Liver (tissue), 9 donors: ENCODE data around the gene C1S. TPM values are rescaled to one million over a fixed set of nuclear protein-coding genes. Genes with fewer than 3 reads are reported as not detected.
A peak's percentile ranks its signal among the peaks of the same experiment; 100 is the strongest.

Source experiments
- DNase-seq: peaks from one replicate; pipeline ENCODE4 v3.0.0-alpha.2; 2017; ENCODE audit warnings: low spot score
- H3K27ac ChIP-seq, 2 donors: one replicate each; pipeline ENCODE4 v1.7.0; 2013; ENCODE audit warnings: inconsistent platforms in 2 of 2, low read length in 2 of 2, control low read depth in 1 of 2, low read depth in 1 of 2, mild to moderate bottlenecking in 1 of 2
- H3K27me3 ChIP-seq, 4 donors: one replicate each; pipeline versions ENCODE4 v1.6.1 to v1.7.0; 2013; ENCODE audit warnings: low read length in 3 of 4, inconsistent platforms in 1 of 4, mild to moderate bottlenecking in 1 of 4, moderate library complexity in 1 of 4; ENCODE audit not compliant: control insufficient read depth in 4 of 4, insufficient read depth in 4 of 4
- H3K36me3 ChIP-seq, 4 donors: one replicate each; pipeline versions ENCODE4 v1.6.1 to v1.7.0; 2013; ENCODE audit warnings: low read length in 3 of 4, mild to moderate bottlenecking in 3 of 4, low read depth in 1 of 4, moderate library complexity in 1 of 4; ENCODE audit not compliant: control insufficient read depth in 4 of 4, insufficient read depth in 3 of 4
- H3K4me1 ChIP-seq, 4 donors: one replicate each; pipeline versions ENCODE4 v1.6.1 to v1.7.0; 2013; ENCODE audit warnings: low read length in 3 of 4, mild to moderate bottlenecking in 3 of 4, moderate library complexity in 1 of 4; ENCODE audit not compliant: control insufficient read depth in 4 of 4, insufficient read depth in 4 of 4
- H3K4me3 ChIP-seq, 3 donors: one replicate each; pipeline versions ENCODE4 v1.6.1 to v1.7.0; 2013; ENCODE audit warnings: low read length in 3 of 3, control low read depth in 1 of 3, low read depth in 1 of 3, mild to moderate bottlenecking in 1 of 3
- H3K9ac ChIP-seq, 2 donors: one replicate each; pipeline ENCODE4 v1.7.0; 2013; ENCODE audit warnings: low read length in 2 of 2, mild to moderate bottlenecking in 2 of 2, moderate library complexity in 2 of 2, control low read depth in 1 of 2, low read depth in 1 of 2
- H3K9me3 ChIP-seq, 4 donors: one replicate each; pipeline versions ENCODE4 v1.6.1 to v1.7.0; 2013; ENCODE audit warnings: low read length in 3 of 4; ENCODE audit not compliant: control insufficient read depth in 4 of 4
- ATF3 ChIP-seq: IDR thresholded peaks from 2 replicates; pipeline ENCODE4 v1.6.1; 2016; ENCODE audit warnings: antibody characterized with exemption
- CTCF ChIP-seq: fragments of 150-350 bp; IDR thresholded peaks from 2 replicates; pipeline ENCODE4 v1.5.1; 2017; ENCODE audit warnings: improper control_type of control experiment, low read depth, low read length; ENCODE audit not compliant: missing input control
- EGR1 ChIP-seq, 2 donors: IDR thresholded peaks; 2 replicates each; pipeline ENCODE4 v1.6.1; 2016 to 2018; ENCODE audit warnings: antibody characterized with exemption in 2 of 2, low read depth in 2 of 2
- FOXA1 ChIP-seq: IDR thresholded peaks from 2 replicates; pipeline ENCODE4 v1.6.1; 2016; ENCODE audit warnings: antibody characterized with exemption
- FOXA2 ChIP-seq: IDR thresholded peaks from 2 replicates; pipeline ENCODE4 v1.6.1; 2016; ENCODE audit warnings: antibody characterized with exemption
- GABPA ChIP-seq, 2 donors: IDR thresholded peaks in 1 of 2; conservative IDR thresholded peaks in 1 of 2; 2 replicates each; pipeline ENCODE4 v1.6.1; 2016; ENCODE audit warnings: antibody characterized with exemption in 2 of 2, mild to moderate bottlenecking in 1 of 2, moderate library complexity in 1 of 2
- HNF4A ChIP-seq, 2 donors: conservative IDR thresholded peaks; 2 replicates each; pipeline ENCODE4 v1.6.1; 2016; ENCODE audit warnings: antibody characterized with exemption in 2 of 2, mild to moderate bottlenecking in 2 of 2
- HNF4G ChIP-seq: IDR thresholded peaks from 2 replicates; pipeline ENCODE4 v1.6.1; 2016; ENCODE audit warnings: antibody characterized with exemption
- JUND ChIP-seq, 2 donors: IDR thresholded peaks; 2 replicates each; pipeline ENCODE4 v1.6.1; 2016; ENCODE audit warnings: antibody characterized with exemption in 2 of 2
- MAX ChIP-seq: IDR thresholded peaks from 2 replicates; pipeline ENCODE4 v1.6.1; 2016; ENCODE audit warnings: antibody characterized with exemption
- NR2F2 ChIP-seq: IDR thresholded peaks from 2 replicates; pipeline ENCODE4 v1.6.1; 2016; ENCODE audit warnings: antibody characterized with exemption
- RAD21 ChIP-seq, 2 donors: IDR thresholded peaks; 2 replicates each; pipeline ENCODE4 v1.6.1; 2016; ENCODE audit warnings: antibody characterized with exemption in 2 of 2, mild to moderate bottlenecking in 2 of 2
- REST ChIP-seq: IDR thresholded peaks from 2 replicates; pipeline ENCODE4 v1.6.1; 2016; ENCODE audit warnings: antibody characterized with exemption, mild to moderate bottlenecking
- RXRA ChIP-seq, 2 donors: IDR thresholded peaks; 2 replicates each; pipeline ENCODE4 v1.6.1; 2017 to 2018; ENCODE audit warnings: antibody characterized with exemption in 2 of 2, mild to moderate bottlenecking in 1 of 2
- SP1 ChIP-seq: IDR thresholded peaks from 2 replicates; pipeline ENCODE4 v1.6.1; 2018; ENCODE audit warnings: antibody characterized with exemption, mild to moderate bottlenecking
- TAF1 ChIP-seq: conservative IDR thresholded peaks from 2 replicates; pipeline ENCODE4 v1.6.1; 2016; ENCODE audit warnings: antibody characterized with exemption, mild to moderate bottlenecking
- YY1 ChIP-seq: IDR thresholded peaks from 2 replicates; pipeline ENCODE4 v1.6.1; 2016; ENCODE audit warnings: antibody characterized with exemption, mild to moderate bottlenecking
- ZBTB33 ChIP-seq: IDR thresholded peaks from 2 replicates; pipeline ENCODE4 v1.6.1; 2016; ENCODE audit warnings: antibody characterized with exemption
- WGBS: extraction: QIAGEN DNeasy Blood & Tissue Kit; methylation state at CpG from one replicate; pipeline ENCODE4 v1.1.7; 2013; 5-methylcytosine and 5-hydroxymethylcytosine counted together
- polyA plus RNA-seq, 2 donors: library from polyadenylated mRNA; stranded (reverse) in 1 of 2; unstranded in 1 of 2; fragments of 200-250 nt in 1 of 2; fragments of >200 nt in 1 of 2; fragmentation: Nextera tagmentation in 1 of 2; extraction: Ambion mirVana in 1 of 2; gene quantifications; one replicate each; pipeline versions ENCODE4 v1.2.1 to v1.2.3, GENCODE V29; 2013 to 2015
- total RNA-seq, 2 donors: library from RNA; depleted of rRNA; stranded (reverse); fragments of >200 nt; gene quantifications; one replicate each; pipeline ENCODE4 v1.2.3, GENCODE V29; 2014
- donor health status: healthy.
- donor health status: healthy.
- donor health status: healthy.
- donor health status: healthy.
- donor health status: healthy.

C1S gene
- total and polyA plus RNA-seq, 4 donors, result 267 to 2,029 (median 1,568) TPM

- no peak for TF ChIP-seq GABPA (IDR thresholded peaks at IDR 0.05 in 1 of 2, conservative IDR thresholded peaks at IDR 0.05 in 1 of 2)
- TF ChIP-seq SP1, result no peak
- peak; percentile 80 to 86 for TF ChIP-seq RAD21 (IDR thresholded peaks at IDR 0.05)
- peak in 1 of 2 donors; percentile 21 for TF ChIP-seq HNF4A (conservative IDR thresholded peaks at IDR 0.05)
- no peak for TF ChIP-seq MAX
- TF ChIP-seq CTCF, result peak; percentile 91
- TF ChIP-seq TAF1, result no peak
- H3K9ac ChIP-seq, result no peak overlapping the region
- no peak for DNase-seq
- H3K4me1 ChIP-seq, result peaks cover 4 to 51% (median 40%) of the 10 kb centered on the region in 4 donors
- H3K36me3 ChIP-seq, result peaks cover 0 to 3% (median 1%) of the 10 kb centered on the region in 4 donors
- 36% methylated on average over 5 of the region's 5 CpGs for WGBS
- H3K9me3 ChIP-seq, result no peaks in the 10 kb centered on the region
- no peaks in the 10 kb centered on the region for H3K27me3 ChIP-seq
- peak overlapping the region in 1 of 2 donors; percentile 14 for H3K27ac ChIP-seq
- no peak overlapping the region for H3K4me3 ChIP-seq
Measured at GRCh38 chr12:7113389-7113871, 52.9 kb downstream of the C1S start.

GRCh38 chr12:7114008-7114407 lies 53.5 kb downstream of the C1S start:
- WGBS, result 88% methylated on average over 11 of the region's 11 CpGs
- peaks cover 4 to 56% (median 44%) of the 10 kb centered on the region in 4 donors for H3K4me1 ChIP-seq
- H3K9ac ChIP-seq, result no peak overlapping the region
- no peaks in the 10 kb centered on the region for H3K9me3 ChIP-seq
- no peak overlapping the region for H3K4me3 ChIP-seq
- H3K36me3 ChIP-seq, result peaks cover 0 to 3% (median 1%) of the 10 kb centered on the region in 4 donors
- no peak for DNase-seq
- H3K27ac ChIP-seq, result no peak overlapping the region
- no peaks in the 10 kb centered on the region for H3K27me3 ChIP-seq
- no peak for TF ChIP-seq YY1
- no peak for TF ChIP-seq FOXA2
- no peak for TF ChIP-seq GABPA (IDR thresholded peaks at IDR 0.05 in 1 of 2, conservative IDR thresholded peaks at IDR 0.05 in 1 of 2)
- no peak for TF ChIP-seq RXRA (IDR thresholded peaks at IDR 0.05)
- no peak for TF ChIP-seq HNF4A (conservative IDR thresholded peaks at IDR 0.05)
- TF ChIP-seq REST, result no peak
- TF ChIP-seq ZBTB33, result no peak
- TF ChIP-seq SP1, result no peak
- no peak for TF ChIP-seq EGR1 (IDR thresholded peaks at IDR 0.05; ENCODE audit: low read depth in 2 of 2)
- TF ChIP-seq FOXA1, result no peak
- TF ChIP-seq NR2F2, result no peak
- TF ChIP-seq TAF1, result no peak
- TF ChIP-seq JUND (IDR thresholded peaks at IDR 0.05), result no peak
- no peak for TF ChIP-seq MAX
- TF ChIP-seq HNF4G, result no peak
- TF ChIP-seq RAD21 (IDR thresholded peaks at IDR 0.05), result no peak
- TF ChIP-seq CTCF, result no peak
- TF ChIP-seq ATF3, result no peak
